Aorta (tissue), 5 donors: Measurements from ENCODE around the gene LIMCH1. TPM values are rescaled to one million over a fixed set of nuclear protein-coding genes. Genes with fewer than 3 reads are reported as not detected.
"Not testable (repeated sequence)": the region's sequence is repeated elsewhere in the genome, so short reads cannot be mapped to it uniquely, and the experiment has no call there.

ENCODE experiments used
- ATAC-seq: fragments of 200-7000 bp; cut with Tn5 transposase; one replicate; pipeline ENCODE4 v1.9.1; 2022; ENCODE audit warnings: moderate library complexity; ENCODE audit not compliant: low FRiP score
- DNase-seq, 2 donors: peaks; one replicate each; pipeline ENCODE4 v3.0.0-alpha.2; 2020
- H3K27ac ChIP-seq, 2 donors: one replicate each; pipeline ENCODE4 v1.5.1; 2013; ENCODE audit warnings: low read length in 2 of 2, mild to moderate bottlenecking in 2 of 2, moderate library complexity in 2 of 2, control low read depth in 1 of 2, inconsistent platforms in 1 of 2, low read depth in 1 of 2
- H3K27me3 ChIP-seq, 2 donors: one replicate each; pipeline ENCODE4 v1.6.1; 2013; ENCODE audit warnings: control low read depth in 1 of 2, low read length in 1 of 2, mild to moderate bottlenecking in 1 of 2, moderate library complexity in 1 of 2; ENCODE audit not compliant: insufficient read depth in 2 of 2, control insufficient read depth in 1 of 2
- H3K36me3 ChIP-seq, 2 donors: one replicate each; pipeline ENCODE4 v1.6.1; 2013; ENCODE audit warnings: control low read depth in 1 of 2, low read length in 1 of 2, mild to moderate bottlenecking in 1 of 2; ENCODE audit not compliant: insufficient read depth in 2 of 2, control insufficient read depth in 1 of 2
- H3K4me1 ChIP-seq, 2 donors: one replicate each; pipeline ENCODE4 v1.6.1; 2013; ENCODE audit warnings: low read length in 2 of 2, control low read depth in 1 of 2, mild to moderate bottlenecking in 1 of 2, moderate library complexity in 1 of 2; ENCODE audit not compliant: insufficient read depth in 2 of 2, control insufficient read depth in 1 of 2
- H3K4me3 ChIP-seq, 2 donors: one replicate each; pipeline ENCODE4 v1.5.1; 2013; ENCODE audit warnings: low read length in 2 of 2, control low read depth in 1 of 2, mild to moderate bottlenecking in 1 of 2
- H3K9me3 ChIP-seq: one replicate; pipeline ENCODE4 v1.6.1; 2013; ENCODE audit warnings: mild to moderate bottlenecking, low read length; ENCODE audit not compliant: control insufficient read depth
- WGBS, 2 donors: extraction: QIAGEN DNeasy Blood & Tissue Kit; methylation state at CpG; one replicate each; pipeline ENCODE4 v1.1.7; 2013; 5-methylcytosine and 5-hydroxymethylcytosine counted together
- intact Hi-C, 2 donors: fragments of 100-400 bp; cut with DNase I; formaldehyde crosslinking; loops; one replicate each; pipeline versions ENCODE4 v1.14.2 to v1.15.0; 2022
- polyA plus RNA-seq, 2 donors: library from polyadenylated mRNA; stranded (reverse); fragments of 200-250 nt; gene quantifications; one replicate each; pipeline ENCODE4 v1.2.3, GENCODE V29; 2013
- total RNA-seq, 2 donors: library from RNA; stranded (reverse); fragmentation: NEBNext Ultra II Directional; extraction: Animal tissue kit (Norgen Biotek cat#: 25700); gene quantifications; one replicate each; pipeline ENCODE4 v1.2.1, GENCODE V29; 2021
- donor health status: healthy with polysubstance abuse.
- donor health status: Bipolar disorder and iron deficiency.
- donor health status: DM: no; HTN: no; CAD: no.
- donor health status: DM: no; HTN: no; CAD: no.
- donor health status: DM: yes; HTN: yes; CAD: no.

LIMCH1 gene
- total and polyA plus RNA-seq, 4 donors: 31.7 to 191 (median 109) TPM

DNA sequence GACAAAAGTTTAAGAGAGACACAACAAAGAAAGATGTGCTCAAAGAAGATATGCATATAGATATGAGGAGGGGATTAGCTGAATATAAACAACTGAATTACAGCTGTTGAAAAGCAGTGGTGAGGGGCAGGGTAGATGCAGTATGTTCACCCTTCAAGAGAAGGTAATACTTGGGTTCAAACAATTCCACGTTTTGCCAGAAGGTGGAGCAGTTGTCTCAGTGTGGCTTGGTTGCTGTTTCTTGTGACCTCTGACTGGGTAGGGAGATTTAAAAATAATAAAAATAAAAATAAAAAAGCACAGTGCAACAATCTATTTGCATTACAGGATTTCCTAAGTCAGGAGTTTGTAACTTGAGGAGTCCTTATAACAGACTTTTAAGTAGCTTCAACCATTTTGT, 187.3 kb downstream of the LIMCH1 start:
- Histone ChIP-seq H3K27ac (no peak overlapping the region), H3K9me3 (peaks cover 5% of the 10 kb centered on the region), H3K27me3 (no peaks in the 10 kb centered on the region), H3K36me3 (no peaks in the 10 kb centered on the region), H3K4me3 (no peak overlapping the region), H3K4me1 (no peaks in the 10 kb centered on the region)
- WGBS, 2 donors: 3 to 4% methylated on average over 1 of the region's 1 CpG
- DNase-seq: no peak
- no peak for ATAC-seq
- intact Hi-C loops: no loop called here

DNA sequence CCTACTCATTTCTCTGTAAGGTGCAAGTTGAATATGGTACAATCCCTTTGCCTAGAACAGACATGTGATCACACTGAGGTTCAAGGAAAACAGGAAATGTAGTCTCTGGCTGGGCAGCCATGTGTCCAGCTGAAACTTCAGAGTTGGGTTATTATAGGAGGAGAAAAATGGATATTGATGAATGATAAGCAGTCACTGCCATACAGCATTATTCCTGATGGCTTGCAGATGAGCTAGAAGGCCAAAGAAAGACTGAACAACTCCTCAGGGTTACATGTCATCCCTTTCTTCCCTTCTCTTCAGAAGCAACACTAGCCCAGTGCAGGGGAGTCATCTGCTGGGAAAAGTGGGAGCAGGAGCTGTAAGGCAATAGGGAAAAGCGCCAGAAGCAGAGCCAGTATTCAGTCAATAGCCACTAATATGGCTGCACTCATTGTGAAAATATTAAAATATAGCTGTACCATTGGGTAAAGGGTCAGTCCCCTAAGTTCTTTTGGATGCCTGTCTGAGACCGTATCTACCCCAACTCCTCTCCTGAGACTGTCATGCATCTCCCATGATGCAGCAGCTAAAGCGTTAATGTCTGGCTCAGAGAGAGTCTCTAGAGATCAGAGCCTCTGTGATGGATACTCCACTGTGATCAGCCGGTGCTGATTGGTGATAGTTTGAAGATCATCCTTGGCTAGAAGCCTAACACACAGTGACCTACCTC, 190.1 kb downstream of the LIMCH1 start:
- H3K9me3 ChIP-seq: peaks cover 6% of the 10 kb centered on the region
- intact Hi-C loops: no loop called here
- H3K36me3 ChIP-seq: no peaks in the 10 kb centered on the region
- H3K27me3 ChIP-seq: no peaks in the 10 kb centered on the region
- 55 to 61% methylated on average over 4 of the region's 4 CpGs for WGBS, 2 donors
- H3K4me3 ChIP-seq: no peak overlapping the region
- no peak for DNase-seq
- ATAC-seq: no peak
- H3K27ac ChIP-seq: no peak overlapping the region
- H3K4me1 ChIP-seq: no peaks in the 10 kb centered on the region

DNA sequence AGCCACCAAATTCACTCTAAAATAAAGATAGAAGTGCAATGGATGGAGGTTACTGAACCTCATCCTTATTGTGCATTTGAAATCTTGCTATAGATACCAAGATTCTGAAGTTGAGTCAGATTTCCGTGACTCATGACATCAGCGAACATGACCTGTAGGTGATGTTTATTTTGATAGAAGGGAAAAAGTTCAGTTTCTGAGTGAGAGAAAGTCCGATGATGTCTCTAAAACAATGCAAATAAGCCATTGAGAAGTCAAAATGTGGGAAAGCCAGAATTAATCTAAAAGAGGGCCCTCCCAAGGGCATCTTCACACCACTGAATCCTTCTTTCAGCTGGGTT, 190.6 kb downstream of the LIMCH1 start:
- WGBS, 2 donors: 52 to 61% methylated on average over 3 of the region's 3 CpGs
- H3K4me3 ChIP-seq: no peak overlapping the region
- H3K36me3 ChIP-seq: no peaks in the 10 kb centered on the region
- peaks cover 6% of the 10 kb centered on the region for H3K9me3 ChIP-seq
- intact Hi-C loops: no loop called here
- ATAC-seq (no peak), DNase-seq (no peak)
- no peak overlapping the region for H3K27ac ChIP-seq
- H3K27me3 ChIP-seq: no peaks in the 10 kb centered on the region
- H3K4me1 ChIP-seq: no peaks in the 10 kb centered on the region

DNA sequence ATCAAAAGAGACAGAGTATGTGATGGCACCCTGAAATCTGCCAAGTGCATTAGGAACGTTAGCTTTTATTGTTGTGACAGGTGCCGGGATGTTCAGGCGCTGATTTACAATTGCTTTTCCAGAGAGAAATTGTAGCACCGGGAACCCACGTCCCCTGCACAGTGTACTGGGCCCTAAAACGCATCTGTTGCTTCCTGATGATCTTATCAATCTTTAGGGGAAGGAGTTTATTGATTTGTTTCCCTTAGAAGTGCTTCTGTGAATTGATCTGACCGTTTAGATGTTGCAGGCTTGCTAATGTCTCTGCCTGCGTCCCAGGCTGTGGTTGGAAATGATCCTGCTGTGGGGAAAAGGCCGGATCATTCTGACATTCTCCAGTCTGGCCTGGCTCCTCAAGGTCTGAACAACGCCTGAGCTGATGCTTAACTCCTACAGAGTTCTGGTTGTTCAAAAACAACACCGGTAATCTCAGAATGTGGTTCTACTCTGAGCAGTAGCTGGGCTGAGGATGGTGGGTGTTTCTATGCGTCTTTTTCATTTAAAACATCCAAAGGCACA, 193.7 kb downstream of the LIMCH1 start:
- WGBS, 2 donors: 24 to 35% methylated on average over 12 of the region's 12 CpGs
- Histone ChIP-seq H3K27ac (no peak overlapping the region), H3K4me1 (no peaks in the 10 kb centered on the region), H3K4me3 (no peak overlapping the region), H3K9me3 (peaks cover 4% of the 10 kb centered on the region), H3K36me3 (no peaks in the 10 kb centered on the region), H3K27me3 (no peaks in the 10 kb centered on the region)
- intact Hi-C loops: no loop called here
- ATAC-seq (no peak), DNase-seq (no peak)

DNA sequence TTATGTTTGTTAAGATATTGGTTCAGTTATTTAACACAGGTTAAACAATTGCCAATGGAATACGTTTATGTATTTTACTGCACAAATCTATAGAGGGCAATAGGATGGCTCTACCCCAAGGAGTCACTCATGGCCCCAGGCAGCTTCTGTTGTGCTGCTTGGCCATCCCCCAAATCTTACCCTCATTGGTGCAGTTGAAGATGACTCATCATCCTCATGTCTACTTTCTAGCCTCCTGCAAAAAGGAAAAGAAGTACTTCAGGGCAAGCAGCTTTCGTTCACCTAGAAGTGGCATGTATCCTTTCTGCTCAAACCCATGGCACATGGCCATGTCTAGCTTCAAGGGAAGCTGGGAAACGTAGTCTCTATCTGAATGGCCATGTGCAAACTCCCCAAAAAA, 196.4 kb downstream of the LIMCH1 start:
- Histone ChIP-seq H3K27ac (no peak overlapping the region), H3K4me1 (no peaks in the 10 kb centered on the region), H3K27me3 (no peaks in the 10 kb centered on the region), H3K4me3 (no peak overlapping the region), H3K36me3 (no peaks in the 10 kb centered on the region), H3K9me3 (peaks cover 4% of the 10 kb centered on the region)
- intact Hi-C loops: no loop called here
- no peak for DNase-seq
- WGBS, 2 donors: 67 to 74% methylated on average over 3 of the region's 3 CpGs
- no peak for ATAC-seq

DNA sequence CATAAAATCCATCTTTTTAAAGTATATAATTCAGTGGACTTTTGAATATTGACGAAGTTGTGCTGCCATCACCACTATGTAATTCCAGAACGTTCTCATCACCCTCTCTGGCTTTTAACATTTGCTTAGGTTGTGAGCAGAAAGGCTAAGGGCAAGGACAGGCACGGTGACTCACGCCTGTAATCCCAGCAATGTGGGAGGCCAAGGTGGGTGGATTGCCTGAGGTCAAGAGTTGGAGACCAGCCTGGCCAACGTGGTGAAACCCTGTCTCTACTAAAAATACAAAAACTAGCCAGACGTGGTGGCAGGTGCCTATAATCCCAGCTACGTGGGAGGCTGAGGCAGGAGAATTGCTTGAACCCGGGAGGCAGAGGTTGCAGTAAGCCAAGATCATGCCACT, 199.5 kb downstream of the LIMCH1 start:
- DNase-seq, intact Hi-C loops, ATAC-seq, H3K9me3 ChIP-seq, H3K27ac ChIP-seq, H3K36me3 ChIP-seq, H3K4me1 ChIP-seq, H3K4me3 ChIP-seq, H3K27me3 ChIP-seq: not testable (repeated sequence)
- 58 to 75% methylated on average over 8 of the region's 8 CpGs for WGBS, 2 donors

DNA sequence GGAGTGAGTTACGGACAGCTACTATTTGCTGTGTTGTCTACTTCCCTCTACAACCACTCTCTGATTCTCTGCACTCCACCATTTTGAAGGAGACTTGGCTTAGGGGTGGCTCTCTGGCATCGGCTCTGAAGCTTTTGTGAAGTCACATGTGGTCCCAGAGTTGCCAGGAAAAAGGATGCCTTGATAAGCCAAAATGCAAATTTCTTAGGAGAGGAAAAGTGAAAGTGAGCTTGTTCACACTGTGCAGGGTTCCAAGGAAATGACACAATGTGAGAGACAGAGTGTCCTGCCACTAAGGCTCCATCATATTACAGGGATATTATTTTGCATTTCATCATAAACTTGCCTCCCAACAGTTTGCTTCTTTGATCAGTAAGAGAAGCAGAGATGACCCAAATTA, 203.4 kb downstream of the LIMCH1 start:
- ATAC-seq: no peak
- WGBS, 2 donors: 53 to 59% methylated on average over 2 of the region's 2 CpGs
- no peak for DNase-seq
- Histone ChIP-seq H3K27me3 (peaks cover 0 to 3% of the 10 kb centered on the region in 2 donors), H3K9me3 (peaks cover 4% of the 10 kb centered on the region), H3K4me1 (no peaks in the 10 kb centered on the region), H3K27ac (no peak overlapping the region), H3K4me3 (no peak overlapping the region), H3K36me3 (no peaks in the 10 kb centered on the region)
- intact Hi-C loops: no loop called here

DNA sequence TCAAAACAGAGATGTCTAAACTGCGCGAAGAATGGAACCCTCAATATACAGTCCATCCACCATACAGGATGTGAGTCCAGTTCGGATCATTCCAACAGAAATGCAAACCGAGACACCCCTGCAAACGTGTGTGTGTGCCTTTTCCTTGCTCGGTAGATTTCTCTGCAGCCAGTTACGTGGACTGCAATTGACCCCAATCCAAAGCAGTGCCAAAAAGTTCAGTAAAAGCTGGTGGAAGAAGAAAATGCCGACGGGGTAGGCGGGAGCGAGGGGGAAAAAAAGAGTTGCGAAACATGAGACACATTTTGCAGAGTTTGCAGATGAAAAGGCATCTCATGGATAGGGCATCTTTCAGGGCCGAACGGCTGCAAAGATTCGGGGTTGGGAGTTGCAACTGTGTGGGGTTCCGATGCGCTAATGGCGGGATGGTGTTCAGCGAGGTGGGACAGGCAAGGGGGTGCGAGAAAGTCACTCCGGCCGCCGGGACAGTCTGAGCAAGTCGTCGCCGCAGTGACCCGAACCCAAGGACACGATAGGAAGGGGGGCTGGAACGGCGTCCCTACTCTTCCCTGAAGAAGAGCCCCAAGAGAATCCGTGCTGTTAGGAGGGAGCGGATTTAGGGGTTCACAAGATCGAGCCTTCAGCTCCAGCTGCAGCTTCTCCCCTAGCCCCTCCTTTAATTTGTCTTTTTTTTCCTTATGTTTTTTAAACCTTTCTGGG, 206.8 kb downstream of the LIMCH1 start:
- Histone ChIP-seq H3K27ac (no peak overlapping the region), H3K4me1 (no peaks in the 10 kb centered on the region), H3K9me3 (peaks cover 4% of the 10 kb centered on the region), H3K36me3 (no peaks in the 10 kb centered on the region), H3K4me3 (no peak overlapping the region), H3K27me3 (peaks cover 0 to 3% of the 10 kb centered on the region in 2 donors)
- ATAC-seq: no peak
- no peak for DNase-seq
- intact Hi-C loops: no loop called here
- 6 to 8% methylated on average over 33 of the region's 33 CpGs for WGBS, 2 donors
